Stimulated activated CD4-positive, alpha-beta T cell treated with anti-CD3 and anti-CD28 coated beads, Interleukin-1b, Interleukin-23, amount 100 ng/mL, for 4 hours (primary cell): ENCODE data around the gene OR52L1.

Source experiments
- DNase-seq, 2 donors: peaks; one replicate each; pipeline ENCODE4 v3.0.0-alpha.2; 2020; ENCODE audit warnings: low read depth in 2 of 2

Gene OR52L1

DNA sequence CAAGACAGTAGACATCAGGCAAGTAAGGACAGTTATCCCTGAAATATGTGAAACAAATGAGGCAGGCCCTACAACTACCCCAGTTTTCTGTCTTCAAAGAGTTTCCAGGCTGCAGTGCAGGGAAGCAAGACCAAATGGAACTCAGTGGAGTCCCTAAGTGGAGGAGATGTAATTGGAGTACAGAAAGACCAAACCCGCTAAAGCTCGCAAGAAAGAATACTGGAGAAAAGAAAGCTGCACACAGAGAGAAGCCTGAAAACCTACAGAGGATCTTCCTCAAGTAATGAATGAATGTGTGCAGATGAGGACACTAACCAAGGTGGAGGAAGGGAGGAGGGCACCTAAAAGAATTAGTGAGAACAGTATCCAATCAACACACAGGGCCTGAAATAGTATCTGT lies 46.0 kb downstream of the OR52L1 start:
- DNase-seq, result no peak

DNA sequence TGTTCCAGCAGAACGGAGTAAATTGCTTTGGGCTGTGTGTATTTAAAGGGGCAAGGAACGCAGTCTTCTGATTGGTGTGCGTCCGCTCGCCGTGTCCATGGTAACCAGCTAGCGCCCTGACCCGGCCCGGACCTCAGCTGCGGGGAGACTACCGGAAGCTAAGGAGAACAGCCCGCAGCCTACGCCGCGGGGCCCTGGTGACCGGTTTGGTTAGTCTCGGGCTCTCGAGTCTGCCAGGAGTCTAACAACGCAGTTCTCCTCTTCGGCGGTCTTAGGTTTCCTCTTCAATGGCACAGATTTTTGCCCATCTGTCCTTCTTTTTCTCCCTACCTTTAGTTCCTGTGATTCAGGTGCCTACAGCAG lies 48.2 kb downstream of the OR52L1 start:
- no peak for DNase-seq

GRCh38 chr11:5937868-5938602 lies 48.8 kb downstream of the OR52L1 start:
- DNase-seq, result no peak
